AG09309 (cell line): Measurements from ENCODE around the gene EXD3.

Source experiments
- DNase-seq: peaks from one replicate; pipeline ENCODE4 v3.0.0-alpha.2; 2010; ENCODE audit warnings: low read depth
- H3K4me3 ChIP-seq: 2 replicates; pipeline ENCODE4 v1.5.1; 2011; ENCODE audit warnings: mild to moderate bottlenecking, low read depth, low read length, moderate library complexity; ENCODE audit not compliant: control insufficient read depth
- CTCF ChIP-seq: IDR thresholded peaks from 2 replicates; pipeline ENCODE4 v1.5.1; 2011; ENCODE audit warnings: mild to moderate bottlenecking, low read depth, low read length, inconsistent platforms; ENCODE audit not compliant: insufficient read depth, control insufficient read depth; ENCODE audit errors: missing control alignments

Gene EXD3

GRCh38 chr9:137376386-137376785 lies 46.6 kb downstream of the EXD3 start:
- TF ChIP-seq CTCF, result no peak
- H3K4me3 ChIP-seq, result no peak overlapping the region
- DNase-seq, result no peak

GRCh38 chr9:137375321-137376058 lies 47.5 kb downstream of the EXD3 start:
- TF ChIP-seq CTCF, result no peak
- no peak overlapping the region for H3K4me3 ChIP-seq
- no peak for DNase-seq

- no peak for TF ChIP-seq CTCF
- no peak overlapping the region for H3K4me3 ChIP-seq
- DNase-seq, result no peak
Observed at GRCh38 chr9:137374131-137374845, 48.7 kb downstream of the EXD3 start.

GRCh38 chr9:137373611-137373980 lies 49.4 kb downstream of the EXD3 start:
- TF ChIP-seq CTCF, result no peak
- no peak overlapping the region for H3K4me3 ChIP-seq
- DNase-seq, result no peak

- H3K4me3 ChIP-seq, result no peak overlapping the region
- DNase-seq, result no peak
- TF ChIP-seq CTCF, result no peak
Observed at GRCh38 chr9:137372693-137373610, 50.0 kb downstream of the EXD3 start.

- no peak overlapping the region for H3K4me3 ChIP-seq
- DNase-seq, result no peak
- no peak for TF ChIP-seq CTCF
Observed at GRCh38 chr9:137371946-137372651, 50.9 kb downstream of the EXD3 start.
